HG03108 (cell line): ENCODE data around the gene ACSM5.
"Not testable (repeated sequence)": the region's sequence is repeated elsewhere in the genome, so short reads cannot be mapped to it uniquely, and the experiment has no call there.

ENCODE experiments used
- ATAC-seq: cut with Tn5 transposase; IDR thresholded peaks from one replicate; pipeline ENCODE4 v1.9.1; 2021; ENCODE audit warnings: moderate library complexity; ENCODE audit not compliant: unreplicated experiment

The ACSM5 gene

GRCh38 chr16:20397468-20398074, 11.8 kb upstream of the ACSM5 start:
- ATAC-seq = no peak

- no peak for ATAC-seq
Measured at GRCh38 chr16:20398603-20399002, 10.7 kb upstream of the ACSM5 start.

GRCh38 chr16:20399185-20399584, 10.1 kb upstream of the ACSM5 start:
- ATAC-seq = no peak

GRCh38 chr16:20401066-20401465, 8.3 kb upstream of the ACSM5 start:
- ATAC-seq = no peak

GRCh38 chr16:20401475-20402016, 7.8 kb upstream of the ACSM5 start:
- ATAC-seq = no peak

GRCh38 chr16:20402651-20403050, 6.7 kb upstream of the ACSM5 start:
- ATAC-seq = no peak

GRCh38 chr16:20404637-20405036, 4.7 kb upstream of the ACSM5 start, which contains the start of gene PDILT:
PDILT (minus strand) TSS chr16:20404737; CDS start chr16:20399300, 5,437 bp downstream.
- ATAC-seq = no peak

- no peak for ATAC-seq
Measured at GRCh38 chr16:20410121-20410723, 888 bp downstream of the ACSM5 start.

GRCh38 chr16:20411055-20411454, 1.7 kb downstream of the ACSM5 start:
- ATAC-seq = no peak

- no peak for ATAC-seq
Measured at GRCh38 chr16:20415541-20415940, 6.2 kb downstream of the ACSM5 start.

GRCh38 chr16:20419093-20419492, 9.8 kb downstream of the ACSM5 start:
- ATAC-seq = not testable (repeated sequence)

- ATAC-seq = not testable (repeated sequence)
Measured at GRCh38 chr16:20421748-20422147, 12.4 kb downstream of the ACSM5 start.

GRCh38 chr16:20423772-20424128, 14.4 kb downstream of the ACSM5 start:
- ATAC-seq = not testable (repeated sequence)

- ATAC-seq = no peak
Measured at GRCh38 chr16:20424129-20424866, 15.0 kb downstream of the ACSM5 start.

GRCh38 chr16:20427401-20427797, 18.1 kb downstream of the ACSM5 start:
- not testable (repeated sequence) for ATAC-seq

- ATAC-seq = not testable (repeated sequence)
Measured at GRCh38 chr16:20429499-20429898, 20.2 kb downstream of the ACSM5 start.

- not testable (repeated sequence) for ATAC-seq
Measured at GRCh38 chr16:20430480-20430879, 21.1 kb downstream of the ACSM5 start.

GRCh38 chr16:20430948-20431347, 21.6 kb downstream of the ACSM5 start:
- no peak for ATAC-seq

- not testable (repeated sequence) for ATAC-seq
Measured at GRCh38 chr16:20438950-20439349, 29.6 kb downstream of the ACSM5 start.

- not testable (repeated sequence) for ATAC-seq
Measured at GRCh38 chr16:20439820-20440231, 30.5 kb downstream of the ACSM5 start.

GRCh38 chr16:20440731-20441130, 31.4 kb downstream of the ACSM5 start:
- not testable (repeated sequence) for ATAC-seq

- no peak for ATAC-seq
Measured at GRCh38 chr16:20441191-20441590, 31.9 kb downstream of the ACSM5 start.
